Activated T-helper 1 cell treated with anti-CD3 and anti-CD28 coated beads, Interleukin-12 subunit alpha, Interleukin-12 subunit beta, Interleukin-2, Interleukin-4 antibody, amounts not matched to agents 30 ng/mL and 10 ng/mL and 1 ng/mL, durations not matched to agents 14 hours and 24 hours and 36 hours (primary cell): ENCODE data around the gene POU3F2. TPM values are rescaled to one million over a fixed set of nuclear protein-coding genes. Genes with fewer than 3 reads are reported as not detected.

ENCODE experiments used
- DNase-seq: peaks from one replicate; pipeline ENCODE4 v3.0.0; 2021; ENCODE audit warnings: low spot score
- H3K27ac Mint-ChIP-seq: one replicate; pipeline ENCODE4 v1.8.0; 2021; ENCODE audit warnings: mild to moderate bottlenecking, mixed read lengths
- H3K27me3 Mint-ChIP-seq: one replicate; pipeline ENCODE4 v1.8.0; 2022; ENCODE audit warnings: mild to moderate bottlenecking, moderate library complexity, mixed read lengths; ENCODE audit not compliant: insufficient read depth
- H3K36me3 Mint-ChIP-seq: one replicate; pipeline ENCODE4 v1.8.0; 2021; ENCODE audit warnings: low read depth, mixed read lengths
- H3K4me1 Mint-ChIP-seq: one replicate; pipeline ENCODE4 v1.8.0; 2021; ENCODE audit warnings: low read depth, mixed read lengths
- H3K4me3 Mint-ChIP-seq: one replicate; pipeline ENCODE4 v1.8.0; 2021; ENCODE audit warnings: mild to moderate bottlenecking, moderate library complexity, mixed read lengths
- H3K9me3 Mint-ChIP-seq: one replicate; pipeline ENCODE4 v1.8.0; 2021; ENCODE audit warnings: mixed read lengths
- intact Hi-C: fragments of 100-400 bp; cut with micrococcal nuclease; formaldehyde crosslinking; loops from one replicate; pipeline ENCODE4 v1.15.1; 2024
- total RNA-seq: library from RNA; stranded (reverse); gene quantifications from 2 replicates; pipeline ENCODE4 v1.2.3, GENCODE V29; 2022

The POU3F2 gene
- total RNA-seq, 1 donor from 2014 or later, result not detected

DNA sequence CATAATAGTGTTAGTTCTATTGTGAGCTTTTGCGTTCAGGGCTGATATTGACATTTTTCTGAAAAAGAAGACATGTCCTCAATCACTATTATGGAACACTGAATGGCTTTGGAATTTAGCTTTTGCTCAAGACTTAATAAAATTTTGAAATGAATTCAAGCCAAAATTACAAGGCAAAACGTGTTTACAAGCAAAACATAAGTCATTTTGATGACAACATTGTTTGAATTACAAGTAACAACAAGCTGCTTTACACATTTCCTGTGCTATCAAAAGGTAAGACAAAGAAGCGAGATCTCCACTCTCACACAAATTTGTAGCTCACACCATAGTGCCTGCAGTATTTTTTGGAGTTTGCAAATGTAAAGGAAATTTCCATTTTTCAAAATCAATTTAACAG is 37.4 kb downstream of the POU3F2 start:
- Mint-ChIP-seq H3K36me3 (no peaks in the 10 kb centered on the region), H3K4me1 (no peaks in the 10 kb centered on the region), H3K27me3 (no peaks in the 10 kb centered on the region), H3K4me3 (no peak overlapping the region), H3K27ac (no peak overlapping the region), H3K9me3 (no peaks in the 10 kb centered on the region)
- intact Hi-C loops, result no loop called here
- DNase-seq, result no peak

DNA sequence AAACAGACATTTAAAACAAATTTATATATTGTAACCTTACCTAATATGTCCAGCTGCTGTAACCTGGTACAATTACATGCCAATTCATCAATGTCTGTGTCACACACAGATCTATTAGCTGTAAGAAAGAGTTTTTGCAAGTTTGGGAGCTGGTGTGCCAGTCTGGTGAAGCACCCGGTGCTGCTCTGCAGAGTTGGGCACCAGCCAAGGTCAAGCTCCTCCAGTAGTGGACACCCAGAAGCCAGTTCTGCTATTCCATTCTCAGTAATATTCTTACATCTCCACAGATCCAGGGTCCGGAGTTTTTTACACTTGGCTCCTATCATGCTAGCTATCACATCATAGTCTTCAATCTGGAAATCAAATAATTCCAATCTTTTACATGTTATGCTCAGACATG is 41.0 kb downstream of the POU3F2 start:
- no peak overlapping the region for H3K27ac Mint-ChIP-seq
- peaks cover 5% of the 10 kb centered on the region for H3K4me1 Mint-ChIP-seq
- no peak overlapping the region for H3K4me3 Mint-ChIP-seq
- no peak for DNase-seq
- no peaks in the 10 kb centered on the region for H3K9me3 Mint-ChIP-seq
- intact Hi-C loops, result no loop called here
- H3K36me3 Mint-ChIP-seq, result peaks cover 5% of the 10 kb centered on the region
- no peaks in the 10 kb centered on the region for H3K27me3 Mint-ChIP-seq

DNA sequence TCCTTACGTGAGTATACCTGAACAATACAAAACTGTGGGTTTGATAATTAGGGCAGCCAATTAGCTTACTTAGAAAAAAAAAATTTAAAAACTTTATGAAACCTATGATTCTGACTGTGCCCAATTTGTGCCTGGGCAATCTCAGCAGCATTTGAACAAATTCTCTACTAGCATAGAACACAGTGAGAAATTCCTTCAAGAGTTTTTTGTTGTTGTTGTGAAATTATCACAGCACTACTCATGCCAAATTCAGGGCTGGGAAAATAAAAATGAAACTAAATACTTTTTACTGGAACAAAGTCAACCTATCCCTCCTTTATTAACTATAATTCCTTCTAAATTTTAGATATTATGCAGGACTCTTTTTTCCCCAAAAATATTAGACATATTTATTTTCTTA is 42.9 kb downstream of the POU3F2 start:
- intact Hi-C loops, result no loop called here
- Mint-ChIP-seq H3K9me3 (no peaks in the 10 kb centered on the region), H3K27me3 (no peaks in the 10 kb centered on the region), H3K36me3 (peaks cover 6% of the 10 kb centered on the region), H3K4me3 (no peak overlapping the region), H3K4me1 (peaks cover 12% of the 10 kb centered on the region), H3K27ac (no peak overlapping the region)
- DNase-seq, result no peak

DNA sequence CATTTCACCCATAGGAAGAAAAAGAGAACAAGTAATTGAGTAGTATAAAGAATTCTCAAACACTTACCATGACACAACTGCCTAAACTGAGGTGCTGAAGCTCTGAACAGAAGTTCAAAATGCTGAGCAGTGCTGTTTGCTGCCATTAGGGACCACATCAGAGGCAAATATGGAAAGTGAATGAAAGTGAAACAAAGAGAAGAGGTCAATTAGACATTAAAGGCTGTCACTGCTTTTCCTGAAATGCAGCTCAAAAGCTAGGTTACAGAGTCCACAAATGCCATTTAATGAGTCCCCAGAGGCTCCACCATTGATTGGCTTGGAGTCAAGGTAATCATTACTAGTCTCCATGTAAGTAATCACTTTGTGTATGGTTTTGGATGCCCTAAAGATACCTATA is 46.1 kb downstream of the POU3F2 start:
- Mint-ChIP-seq H3K27me3 (no peaks in the 10 kb centered on the region), H3K27ac (no peak overlapping the region), H3K9me3 (no peaks in the 10 kb centered on the region), H3K4me1 (peaks cover 12% of the 10 kb centered on the region), H3K4me3 (no peak overlapping the region), H3K36me3 (peaks cover 12% of the 10 kb centered on the region)
- intact Hi-C loops, result loop anchor here (2.0 kb wide), 1 partner anchor 66 kb away; the partner anchor contains the start of gene FBXL4
- DNase-seq, result no peak

DNA sequence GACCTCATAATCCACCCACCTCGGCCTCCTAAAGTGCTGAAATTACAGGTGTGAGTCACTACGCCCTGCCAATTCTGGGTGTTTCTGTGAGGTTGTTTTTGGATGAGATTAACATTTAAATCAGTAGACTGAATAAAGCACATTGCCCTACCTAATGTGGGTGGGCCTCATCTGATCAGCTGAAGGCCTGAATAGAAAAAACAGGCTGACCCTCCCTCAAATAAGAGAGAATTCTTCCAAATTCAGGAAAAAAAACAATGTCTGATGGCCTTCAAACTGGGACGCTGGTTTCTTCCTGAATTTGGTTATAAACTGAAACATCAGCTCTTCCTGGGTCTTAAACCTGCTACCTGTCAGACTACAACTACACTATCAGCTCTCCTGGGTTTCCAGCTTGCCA is 51.0 kb downstream of the POU3F2 start:
- intact Hi-C loops, result no loop called here
- Mint-ChIP-seq H3K36me3 (peaks cover 12% of the 10 kb centered on the region), H3K9me3 (no peaks in the 10 kb centered on the region), H3K4me3 (no peak overlapping the region), H3K27ac (no peak overlapping the region), H3K4me1 (peaks cover 8% of the 10 kb centered on the region), H3K27me3 (no peaks in the 10 kb centered on the region)
- DNase-seq, result no peak

DNA sequence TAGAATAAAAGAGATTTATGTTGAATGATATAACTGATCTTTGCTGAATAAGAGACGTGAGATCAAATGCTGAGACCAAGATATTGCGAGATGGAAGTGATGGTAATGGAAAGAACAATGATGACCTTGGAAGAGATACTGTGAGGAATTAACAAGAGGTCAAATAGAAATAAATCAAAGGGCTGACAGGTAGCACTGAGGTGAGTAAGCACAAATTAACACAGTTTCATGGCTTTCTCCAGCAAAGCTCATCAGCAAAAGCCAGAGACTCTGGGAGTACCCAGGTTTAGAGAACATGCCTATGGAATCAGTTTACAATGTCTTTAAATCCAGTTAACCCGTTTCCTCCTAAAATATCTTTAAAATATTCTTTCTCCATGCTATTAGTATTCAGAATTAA is 53.3 kb downstream of the POU3F2 start:
- Mint-ChIP-seq H3K27me3 (no peaks in the 10 kb centered on the region), H3K27ac (no peak overlapping the region), H3K9me3 (no peaks in the 10 kb centered on the region), H3K36me3 (peaks cover 13% of the 10 kb centered on the region), H3K4me3 (no peak overlapping the region), H3K4me1 (no peaks in the 10 kb centered on the region)
- intact Hi-C loops, result no loop called here
- DNase-seq, result no peak

Other genes starting within 250 kb of the POU3F2 start
- 13.1 and 13.3 TPM in 2 replicates for gene FBXL4, start 113.4 kb downstream of the POU3F2 start, total RNA-seq